Stimulated activated CD4-positive, alpha-beta T cell treated with anti-CD3 and anti-CD28 coated beads, Interleukin-15, amount 100 ng/mL, for 1 hour (primary cell): ENCODE results near the gene TNNI2.

Source experiments
- DNase-seq, 2 donors: peaks; one replicate each; pipeline ENCODE4 v3.0.0-alpha.2; 2020; ENCODE audit warnings: low read depth in 1 of 2, low spot score in 1 of 2

Gene TNNI2

GRCh38 chr11:1832211-1832919 is 6.4 kb upstream of the TNNI2 start:
- DNase-seq, result peak; percentile 48 to 67

DNA sequence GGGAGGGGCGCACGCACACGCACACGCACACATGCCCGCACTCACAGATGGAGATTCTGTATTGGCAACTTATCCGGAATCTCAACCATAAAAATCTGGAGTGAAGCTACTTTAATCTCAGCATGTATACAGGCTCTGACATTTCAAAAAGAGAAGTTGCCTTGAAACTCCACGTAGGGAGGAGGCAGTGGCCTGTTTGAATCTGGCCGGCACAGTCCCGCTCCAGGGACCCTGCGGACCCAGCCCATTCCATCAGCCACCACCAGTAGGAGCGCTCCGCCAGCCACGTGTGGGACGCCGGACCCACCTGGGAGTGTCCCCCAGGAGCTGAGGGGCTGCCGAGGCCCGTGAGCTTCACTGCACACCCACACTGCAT is 5.9 kb upstream of the TNNI2 start:
- no peak for DNase-seq

GRCh38 chr11:1834062-1834610 is 4.6 kb upstream of the TNNI2 start:
- no peak for DNase-seq

DNA sequence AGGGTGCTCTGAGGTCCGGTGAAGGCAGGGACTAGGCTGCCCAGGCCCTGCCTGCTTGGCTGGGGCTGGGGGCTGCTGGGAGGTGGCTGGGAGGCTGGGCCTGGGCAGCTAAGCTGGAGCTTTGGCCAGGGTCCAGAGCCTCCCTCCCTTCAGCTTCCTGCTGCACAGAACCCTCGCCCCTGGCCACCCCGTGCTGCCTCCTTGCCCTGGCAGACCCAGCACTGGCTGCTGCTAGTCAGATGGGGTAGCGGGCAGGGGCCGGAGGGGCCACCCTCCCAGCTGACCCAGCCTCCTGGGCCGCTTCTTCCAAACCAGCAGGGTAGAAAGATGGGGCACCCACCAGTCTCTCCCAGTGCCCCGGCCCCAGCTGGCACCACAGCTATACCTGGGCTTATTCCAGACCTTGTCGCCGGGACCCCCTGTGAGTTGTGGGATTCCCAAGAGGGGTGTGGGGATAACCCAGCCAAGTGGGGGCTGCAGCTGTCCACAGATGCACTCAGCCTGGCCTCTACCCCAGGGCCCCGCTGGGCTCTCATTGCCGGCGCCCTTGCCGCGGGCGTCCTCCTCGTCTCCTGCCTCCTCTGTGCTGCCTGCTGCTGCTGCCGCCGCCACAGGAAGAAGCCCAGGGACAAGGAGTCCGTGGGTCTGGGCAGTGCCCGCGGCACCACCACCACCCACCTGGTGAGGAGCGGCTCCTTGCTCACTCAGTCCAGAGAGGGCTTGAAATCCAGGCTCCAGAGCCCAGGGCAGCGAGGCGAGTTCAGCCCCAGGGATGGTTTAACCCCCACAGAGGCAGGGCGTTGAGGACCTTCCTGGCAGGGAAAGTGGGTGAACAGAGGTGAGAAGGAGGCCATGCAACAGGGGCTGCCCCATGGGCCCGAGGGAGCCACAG is 3.8 kb upstream of the TNNI2 start, which contains the start of gene SYT8:
Gene SYT8 (plus strand): TSS at position 212 of the 892 bp plus-strand sequence. CDS start 116 bp downstream, at position 328.
- DNase-seq, result no peak

GRCh38 chr11:1835671-1836010 is 3.1 kb upstream of the TNNI2 start:
- DNase-seq, result no peak

- no peak for DNase-seq
Measured at GRCh38 chr11:1836011-1836945, 2.5 kb upstream of the TNNI2 start.

GRCh38 chr11:1837171-1838076 is 1.4 kb upstream of the TNNI2 start:
- DNase-seq, result peak; percentile 60 to 62

DNA sequence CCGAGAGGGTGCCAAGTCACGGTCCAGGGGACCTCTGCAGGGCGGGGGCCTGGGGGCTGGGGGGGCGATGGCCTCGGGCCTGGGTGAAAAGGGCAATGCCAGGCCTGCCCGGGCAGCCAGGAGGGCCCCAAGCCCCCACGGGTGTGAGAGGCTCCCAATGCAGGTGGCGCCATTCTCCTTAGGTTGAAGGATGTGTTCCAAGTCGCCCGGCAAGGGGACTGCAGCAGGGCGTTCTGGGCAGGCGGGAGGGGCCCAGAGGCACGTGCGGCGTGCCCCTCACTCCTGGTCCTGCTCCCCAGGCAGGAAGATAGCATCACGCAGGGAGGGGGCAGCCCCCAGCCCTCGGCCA is 730 bp upstream of the TNNI2 start:
- DNase-seq, result no peak

DNA sequence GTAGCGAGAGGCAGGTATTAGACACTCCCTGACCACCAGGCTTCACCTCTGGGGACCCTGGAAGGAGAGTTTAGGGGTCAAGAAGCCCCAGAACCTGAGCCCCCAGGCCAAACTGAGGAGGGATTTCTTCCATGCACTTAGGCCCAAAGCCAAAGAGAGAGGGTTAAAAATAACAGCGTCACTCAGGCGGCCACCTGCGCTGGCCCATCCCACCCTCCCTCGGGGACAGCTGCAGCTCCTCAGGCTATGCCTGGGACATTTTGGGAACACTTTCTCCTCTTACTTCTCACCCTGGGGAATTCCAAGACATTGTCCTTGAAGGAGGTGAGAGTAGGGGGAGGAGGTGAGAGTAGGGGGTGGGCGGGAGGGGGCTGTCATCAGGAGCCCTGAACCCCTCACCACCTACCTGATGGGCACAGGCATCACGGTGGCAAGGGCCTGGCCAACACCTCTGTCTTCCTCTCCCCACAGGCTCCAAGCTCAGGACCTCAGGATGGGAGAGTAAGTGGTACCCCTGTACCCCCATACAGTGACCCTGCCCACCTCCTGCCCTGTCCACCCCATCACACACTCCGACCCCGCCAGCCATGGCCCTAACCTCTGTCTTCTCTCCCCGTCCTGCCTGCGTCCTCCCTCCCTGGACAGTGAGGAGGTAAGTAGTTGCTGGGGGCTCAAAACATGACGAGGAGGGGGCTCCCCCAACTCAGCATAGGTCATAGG is 583 bp downstream of the TNNI2 start:
- DNase-seq, result no peak

- no peak for DNase-seq
Measured at GRCh38 chr11:1839924-1840779, 1.4 kb downstream of the TNNI2 start.

DNA sequence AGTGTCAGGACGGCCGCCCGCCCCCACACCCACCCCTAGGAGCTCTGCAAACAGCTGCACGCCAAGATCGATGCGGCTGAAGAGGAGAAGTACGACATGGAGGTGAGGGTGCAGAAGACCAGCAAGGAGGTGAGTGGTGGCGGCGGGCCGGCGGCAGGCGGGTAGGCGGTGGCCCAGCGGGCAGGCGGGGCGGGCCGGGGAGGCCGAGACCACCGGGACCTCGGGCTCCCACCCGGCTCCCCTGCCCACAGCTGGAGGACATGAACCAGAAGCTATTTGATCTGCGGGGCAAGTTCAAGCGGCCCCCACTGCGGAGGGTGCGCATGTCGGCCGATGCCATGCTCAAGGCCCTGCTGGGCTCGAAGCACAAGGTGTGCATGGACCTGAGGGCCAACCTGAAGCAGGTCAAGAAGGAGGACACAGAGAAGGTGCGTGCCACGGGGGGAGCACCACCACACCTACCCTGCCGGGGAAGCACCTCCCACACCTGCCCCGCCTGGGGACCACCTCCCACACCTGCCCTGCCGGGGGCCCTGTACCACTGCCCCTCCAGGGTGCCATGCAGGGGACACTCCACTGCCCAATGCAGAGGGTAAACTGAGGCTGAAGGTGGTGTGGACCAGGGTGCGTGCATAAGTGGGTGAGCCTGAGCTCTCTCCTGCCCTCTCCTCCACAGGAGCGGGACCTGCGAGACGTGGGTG is 2.1 kb downstream of the TNNI2 start:
- no peak for DNase-seq

GRCh38 chr11:1841511-1842148 is 2.8 kb downstream of the TNNI2 start:
- DNase-seq, result no peak

GRCh38 chr11:1842149-1843097 is 3.6 kb downstream of the TNNI2 start:
- DNase-seq, result no peak

GRCh38 chr11:1843098-1843473 is 4.3 kb downstream of the TNNI2 start:
- DNase-seq, result no peak

DNA sequence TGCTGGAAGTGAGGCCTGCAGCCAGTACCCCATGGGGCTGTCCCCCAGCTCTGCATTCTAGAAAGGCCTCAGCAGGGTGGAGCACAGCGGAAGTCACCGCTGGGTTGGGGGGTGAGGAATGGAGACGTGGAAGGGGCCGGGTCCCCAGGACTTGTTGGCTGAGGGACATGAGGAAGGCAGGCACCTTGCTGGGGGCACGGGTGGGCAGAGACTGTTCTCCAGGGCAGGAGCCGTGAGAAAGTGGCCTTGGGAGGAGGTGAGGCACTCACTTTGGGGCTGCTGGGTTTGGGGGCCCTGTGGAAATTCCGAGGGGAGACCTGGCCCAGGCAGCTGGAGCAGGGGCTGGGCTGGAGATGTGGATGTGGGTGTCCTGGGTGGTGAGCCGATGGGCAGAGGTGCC is 5.0 kb downstream of the TNNI2 start:
- DNase-seq, result no peak
